ENCODE data around the gene RTP5. TPM values are rescaled to one million over a fixed set of nuclear protein-coding genes. Genes with fewer than 3 reads are reported as not detected.

The RTP5 gene
- total RNA-seq, 1 donor from 2014 or later, result not detected

GRCh38 chr2:241913703-241914102 lies 44.2 kb downstream of the RTP5 start:
- no peak for DNase-seq (ENCODE audit: low spot score)

- DNase-seq (ENCODE audit: low spot score), result peak; percentile 62
Measured at GRCh38 chr2:241914542-241914941, 45.0 kb downstream of the RTP5 start.

DNA sequence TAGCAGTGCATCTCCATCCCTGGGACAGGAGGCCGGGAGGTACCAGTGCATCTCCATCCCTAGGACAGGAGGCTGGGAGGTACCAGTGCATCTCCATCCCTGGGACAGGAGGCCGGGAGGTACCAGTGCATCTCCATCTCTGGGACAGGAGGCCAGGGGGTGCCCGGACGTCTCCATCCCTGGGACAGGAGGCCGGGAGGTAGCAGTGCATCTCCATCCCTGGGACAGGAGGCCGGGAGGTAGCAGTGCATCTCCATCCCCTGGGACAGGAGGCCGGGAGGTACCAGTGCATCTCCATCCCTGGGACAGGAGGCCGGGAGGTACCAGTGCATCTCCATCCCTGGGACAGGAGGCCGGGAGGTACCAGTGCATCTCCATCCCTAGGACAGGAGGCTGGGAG lies 52.1 kb downstream of the RTP5 start:
- DNase-seq (ENCODE audit: low spot score), result peak; percentile 53

- no peak for DNase-seq (ENCODE audit: low spot score)
Measured at GRCh38 chr2:241922411-241922810, 52.9 kb downstream of the RTP5 start.

DNA sequence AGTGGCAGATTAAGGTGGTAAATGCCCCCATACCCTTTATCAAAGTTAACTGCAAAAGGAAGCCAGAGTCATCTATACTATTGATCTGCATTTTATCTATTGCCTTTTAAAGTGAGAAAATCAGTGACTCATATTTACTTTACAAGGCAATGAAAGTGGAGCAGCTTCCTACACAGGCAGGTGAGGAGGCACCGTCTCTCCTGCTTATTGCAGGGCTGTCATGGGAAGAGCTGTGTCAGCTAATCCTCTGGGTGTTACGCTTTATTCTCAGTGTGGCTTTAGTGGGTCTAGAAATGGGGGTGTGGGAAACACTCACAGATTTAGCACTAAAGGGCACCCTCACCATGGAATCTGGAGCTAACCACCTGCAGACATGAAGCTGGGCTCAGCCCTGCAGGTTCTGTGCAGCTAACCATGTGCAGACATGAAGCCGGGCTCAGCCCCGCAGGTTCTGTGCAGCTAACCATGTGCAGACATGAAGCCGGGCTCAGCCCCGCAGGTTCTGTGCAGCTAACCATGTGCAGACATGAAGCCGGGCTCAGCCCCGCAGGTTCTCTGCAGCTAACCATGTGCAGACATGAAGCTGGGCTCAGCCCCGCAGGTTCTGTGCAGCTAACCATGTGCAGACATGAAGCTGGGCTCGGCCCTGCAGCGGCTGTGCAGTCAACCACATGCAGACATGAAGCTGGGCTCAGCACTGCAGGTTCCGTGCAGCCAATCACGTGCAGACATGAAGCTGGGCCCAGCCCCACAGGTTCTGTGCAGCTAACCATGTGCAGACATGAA lies 53.5 kb downstream of the RTP5 start:
- DNase-seq (ENCODE audit: low spot score), result peak; percentile 73

Other genes with a start within 250 kb of the RTP5 start
- 48.7 TPM for gene THAP4, start 232.6 kb upstream of the RTP5 start, total RNA-seq
- gene ATG4B, start 232.0 kb upstream of the RTP5 start, total RNA-seq, result 50.4 TPM
- 22.1 TPM for gene DTYMK, start 182.9 kb upstream of the RTP5 start, total RNA-seq
- gene ING5, start 167.7 kb upstream of the RTP5 start, total RNA-seq, result 29.1 TPM
- 27.0 TPM for gene D2HGDH, start 135.1 kb upstream of the RTP5 start, total RNA-seq
- gene GAL3ST2, start 92.9 kb upstream of the RTP5 start, total RNA-seq, result not detected
- gene NEU4, start 60.5 kb upstream of the RTP5 start, total RNA-seq, result 1.1 TPM
- gene PDCD1, start 10.8 kb upstream of the RTP5 start, total RNA-seq, result 0.42 TPM

Data from mesenteric fat pad (tissue), 1 donor.